ENCODE measurements around the gene CA10.

CA10 gene

GRCh38 chr17:51764387-51764971, 394.0 kb downstream of the CA10 start:
- peak; percentile 74 for DNase-seq (ENCODE audit: low spot score)

- DNase-seq (ENCODE audit: low spot score) = no peak
Observed at GRCh38 chr17:51763058-51763457, 395.5 kb downstream of the CA10 start.

GRCh38 chr17:51761105-51761504, 397.4 kb downstream of the CA10 start:
- no peak for DNase-seq (ENCODE audit: low spot score)

GRCh38 chr17:51759260-51759659, 399.3 kb downstream of the CA10 start:
- DNase-seq (ENCODE audit: low spot score) = no peak

- no peak for DNase-seq (ENCODE audit: low spot score)
Observed at GRCh38 chr17:51751072-51751471, 407.4 kb downstream of the CA10 start.

- DNase-seq (ENCODE audit: low spot score) = no peak
Observed at GRCh38 chr17:51748749-51749604, 409.5 kb downstream of the CA10 start.

GRCh38 chr17:51746421-51746820, 412.1 kb downstream of the CA10 start:
- no peak for DNase-seq (ENCODE audit: low spot score)

- no peak for DNase-seq (ENCODE audit: low spot score)
Observed at GRCh38 chr17:51745993-51746392, 412.5 kb downstream of the CA10 start.

GRCh38 chr17:51743477-51743876, 415.0 kb downstream of the CA10 start:
- no peak for DNase-seq (ENCODE audit: low spot score)

- DNase-seq (ENCODE audit: low spot score) = no peak
Observed at GRCh38 chr17:51742571-51742970, 415.9 kb downstream of the CA10 start.

GRCh38 chr17:51741458-51741857, 417.1 kb downstream of the CA10 start:
- DNase-seq (ENCODE audit: low spot score) = no peak

- no peak for DNase-seq (ENCODE audit: low spot score)
Observed at GRCh38 chr17:51740531-51740930, 418.0 kb downstream of the CA10 start.

GRCh38 chr17:51739245-51739886, 419.1 kb downstream of the CA10 start:
- no peak for DNase-seq (ENCODE audit: low spot score)

- DNase-seq (ENCODE audit: low spot score) = no peak
Observed at GRCh38 chr17:51736356-51736755, 422.2 kb downstream of the CA10 start.

- DNase-seq (ENCODE audit: low spot score) = no peak
Observed at GRCh38 chr17:51734976-51735375, 423.5 kb downstream of the CA10 start.

- no peak for DNase-seq (ENCODE audit: low spot score)
Observed at GRCh38 chr17:51734462-51734861, 424.1 kb downstream of the CA10 start.

- no peak for DNase-seq (ENCODE audit: low spot score)
Observed at GRCh38 chr17:51733166-51733565, 425.3 kb downstream of the CA10 start.

- DNase-seq (ENCODE audit: low spot score) = no peak
Observed at GRCh38 chr17:51731941-51732722, 426.4 kb downstream of the CA10 start.

- no peak for DNase-seq (ENCODE audit: low spot score)
Observed at GRCh38 chr17:51730303-51731050, 428.0 kb downstream of the CA10 start.

- DNase-seq (ENCODE audit: low spot score) = no peak
Observed at GRCh38 chr17:51725185-51725584, 433.3 kb downstream of the CA10 start.

GRCh38 chr17:51724043-51724580, 434.4 kb downstream of the CA10 start:
- no peak for DNase-seq (ENCODE audit: low spot score)

Measured in AG08395 (cell line).